Upper lobe of left lung (tissue), 6 donors: Measurements from ENCODE around the gene CREB1. TPM values are rescaled to one million over a fixed set of nuclear protein-coding genes. Genes with fewer than 3 reads are reported as not detected.

Experiments
- ATAC-seq, 2 donors: fragments of 200-7000 bp; cut with Tn5 transposase; one replicate each; pipeline ENCODE4 v1.9.1; 2022; ENCODE audit warnings: mild to moderate bottlenecking in 2 of 2, moderate library complexity in 2 of 2; ENCODE audit not compliant: low FRiP score in 2 of 2
- DNase-seq, 2 donors: peaks; one replicate each; pipeline ENCODE4 v3.0.0-alpha.2; 2019 to 2020
- H3K27ac ChIP-seq, 4 donors: fragments of 200-600 bp; sonication (generic); one replicate each; pipeline ENCODE4 v1.5.1; 2016 to 2019
- H3K27me3 ChIP-seq, 4 donors: fragments of 200-600 bp; sonication (generic); one replicate each; pipeline ENCODE4 v1.5.1; 2017 to 2019
- H3K36me3 ChIP-seq, 4 donors: fragments of 200-600 bp; sonication (generic); one replicate each; pipeline ENCODE4 v1.5.1; 2016 to 2019
- H3K4me1 ChIP-seq, 4 donors: fragments of 200-600 bp; sonication (generic); one replicate each; pipeline ENCODE4 v1.5.1; 2018 to 2019
- H3K4me3 ChIP-seq, 4 donors: fragments of 200-600 bp; sonication (generic); one replicate each; pipeline ENCODE4 v1.5.1; 2017 to 2019; ENCODE audit warnings: mild to moderate bottlenecking in 2 of 4, moderate library complexity in 1 of 4
- H3K9me3 ChIP-seq, 4 donors: fragments of 200-600 bp; sonication (generic); one replicate each; pipeline ENCODE4 v1.5.1; 2018 to 2019
- CTCF ChIP-seq, 6 experiments: fragments of 450-650 bp in 4 of 6; fragments of 200-600 bp in 2 of 6; sonication (generic) in 2 of 6; IDR thresholded peaks; one replicate each; pipeline ENCODE4 v1.5.1; 2016 to 2019; ENCODE audit warnings: antibody characterized with exemption in 6 of 6
- EP300 ChIP-seq, 4 donors: sonication (generic); formaldehyde crosslinking; IDR thresholded peaks; one replicate each; pipeline ENCODE4 v1.5.1; 2017; ENCODE audit warnings: antibody characterized with exemption in 4 of 4, control low read depth in 2 of 4
- POLR2A ChIP-seq, 4 donors: fragments of 450-650 bp; IDR thresholded peaks; one replicate each; pipeline ENCODE4 v1.5.1; 2016 to 2017; ENCODE audit warnings: antibody characterized with exemption in 4 of 4, mild to moderate bottlenecking in 2 of 4
- POLR2AphosphoS5 ChIP-seq, 2 donors: sonication (generic); formaldehyde crosslinking; IDR thresholded peaks; one replicate each; pipeline ENCODE4 v1.5.1; 2017; ENCODE audit warnings: antibody characterized with exemption in 2 of 2
- WGBS, 2 donors: methylation state at CpG; one replicate each; pipeline ENCODE4 v1.1.5; 2017 to 2018; 5-methylcytosine and 5-hydroxymethylcytosine counted together
- total RNA-seq, 6 donors: library from RNA; depleted of rRNA in 4 of 6; stranded (reverse); fragments of >200 nt in 4 of 6; gene quantifications; one replicate each; pipeline versions ENCODE4 v1.1.0 to v1.2.1, GENCODE V29; 2016 to 2021
- donor health status: DM: no; HTN: no; CAD: no; lungs with moderate emphysema.
- donor health status: DM: no; HTN: yes; CAD: no; lungs with severe emphysema.

CREB1 gene
- total RNA-seq, 6 donors from 2014 or later, result 15.7 to 75.5 (median 41.8) TPM

- H3K9me3 ChIP-seq, result no peaks in the 10 kb centered on the region
- no peaks in the 10 kb centered on the region for H3K27me3 ChIP-seq
- 89 to 96% methylated on average over 3 of the region's 3 CpGs for WGBS, 2 donors
- TF ChIP-seq POLR2AphosphoS5 (IDR thresholded peaks at IDR 0.05) (no peak), CTCF (IDR thresholded peaks at IDR 0.05) (no peak), EP300 (IDR thresholded peaks at IDR 0.05) (no peak), POLR2A (IDR thresholded peaks at IDR 0.05) (no peak)
- no peaks in the 10 kb centered on the region for H3K4me1 ChIP-seq
- ATAC-seq (no peak), DNase-seq (no peak)
- H3K36me3 ChIP-seq, result no peaks in the 10 kb centered on the region
- H3K27ac ChIP-seq, result no peak overlapping the region
- H3K4me3 ChIP-seq, result no peak overlapping the region
These were observed 14.1 kb upstream of the CREB1 start for GRCh38 chr2:207515671-207516070.

GRCh38 chr2:207516206-207516605 lies 13.6 kb upstream of the CREB1 start:
- no peak for ATAC-seq
- H3K36me3 ChIP-seq, result no peaks in the 10 kb centered on the region
- no peaks in the 10 kb centered on the region for H3K27me3 ChIP-seq
- H3K4me3 ChIP-seq, result no peak overlapping the region
- H3K4me1 ChIP-seq, result no peaks in the 10 kb centered on the region
- no peak for DNase-seq
- no peaks in the 10 kb centered on the region for H3K9me3 ChIP-seq
- WGBS, 2 donors, result 85 to 93% methylated on average over 1 of the region's 1 CpG
- H3K27ac ChIP-seq, result no peak overlapping the region
- TF ChIP-seq EP300 (IDR thresholded peaks at IDR 0.05), result no peak
- TF ChIP-seq CTCF (IDR thresholded peaks at IDR 0.05), result no peak
- TF ChIP-seq POLR2AphosphoS5 (IDR thresholded peaks at IDR 0.05), result no peak

- Histone ChIP-seq H3K27me3 (no peaks in the 10 kb centered on the region), H3K9me3 (no peaks in the 10 kb centered on the region), H3K4me1 (peaks cover 0 to 3% (median 0%) of the 10 kb centered on the region in 4 donors), H3K36me3 (no peaks in the 10 kb centered on the region), H3K27ac (no peak overlapping the region), H3K4me3 (no peak overlapping the region)
- ATAC-seq (no peak), DNase-seq (no peak)
- no peak for TF ChIP-seq CTCF (IDR thresholded peaks at IDR 0.05)
- no peak for TF ChIP-seq EP300 (IDR thresholded peaks at IDR 0.05)
- 87 to 94% methylated on average over 1 of the region's 1 CpG for WGBS, 2 donors
These were observed 6.8 kb upstream of the CREB1 start for GRCh38 chr2:207523005-207523404.

- TF ChIP-seq POLR2A (IDR thresholded peaks at IDR 0.05) (no peak), CTCF (IDR thresholded peaks at IDR 0.05) (no peak), EP300 (IDR thresholded peaks at IDR 0.05) (no peak)
- H3K4me1 ChIP-seq, result peaks cover 0 to 10% (median 3%) of the 10 kb centered on the region in 4 donors
- WGBS, 2 donors, result 33 to 34% methylated on average over 1 of the region's 1 CpG
- no peak overlapping the region for H3K27ac ChIP-seq
- H3K9me3 ChIP-seq, result no peaks in the 10 kb centered on the region
- H3K4me3 ChIP-seq, result no peak overlapping the region
- H3K27me3 ChIP-seq, result no peaks in the 10 kb centered on the region
- H3K36me3 ChIP-seq, result no peaks in the 10 kb centered on the region
- DNase-seq (no peak), ATAC-seq (no peak)
These were observed 4.5 kb upstream of the CREB1 start for GRCh38 chr2:207525296-207525695.

- DNase-seq, result peak in 1 of 2 donors; percentile 41
- ATAC-seq, result peak in 1 of 2 donors; percentile 40
- Histone ChIP-seq H3K27me3 (no peaks in the 10 kb centered on the region), H3K27ac (peak overlapping the region; percentile 99 to 100 (median 99)), H3K36me3 (no peaks in the 10 kb centered on the region), H3K4me3 (peak overlapping the region; percentile 73 to 84 (median 77)), H3K4me1 (peaks cover 25 to 42% (median 31%) of the 10 kb centered on the region in 4 donors), H3K9me3 (no peaks in the 10 kb centered on the region)
- TF ChIP-seq POLR2A (IDR thresholded peaks at IDR 0.05) (no peak), CTCF (IDR thresholded peaks at IDR 0.05) (peak in 2 of 6 experiments; percentile 8 to 14)
- 1 to 2% methylated on average over 13 to 17 of the region's 17 CpGs for WGBS, 2 donors
These were observed 807 bp upstream of the CREB1 start for GRCh38 chr2:207528980-207529329.
